VCaP (cell line): ENCODE results near the gene B3GALT2.

Source experiments
- H3K27ac ChIP-seq: fragments of 450-650 bp; 2 replicates; pipeline ENCODE4 v1.5.1; 2017
- TF ChIP-seq, protein P1 (sequence below): fragments of 450-650 bp; conservative IDR thresholded peaks from 2 replicates; pipeline ENCODE4 v1.5.1; 2017; ENCODE audit warnings: mild to moderate bottlenecking, moderate library complexity

Gene B3GALT2

DNA sequence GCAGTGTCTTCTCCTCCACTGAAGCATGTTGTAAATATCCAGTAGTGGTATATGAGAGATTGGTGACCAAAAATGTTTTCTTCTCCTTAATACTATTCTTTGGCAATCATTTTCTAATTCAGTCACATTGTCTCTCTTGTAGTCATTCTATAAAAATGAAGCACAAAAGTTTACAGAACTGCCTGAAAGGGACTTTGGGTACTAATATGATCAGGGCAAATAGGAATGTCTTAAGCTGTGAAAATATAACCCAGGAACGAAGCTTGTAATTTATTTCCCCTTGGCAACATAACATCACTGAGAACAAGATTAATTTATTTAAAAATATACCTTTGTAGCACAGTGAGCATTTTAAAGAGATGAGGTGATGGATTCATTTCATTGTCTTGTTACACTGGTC is 4.9 kb downstream of the B3GALT2 start:
- H3K27ac ChIP-seq, result no peak overlapping the region
- TF ChIP-seq, protein P1, sequence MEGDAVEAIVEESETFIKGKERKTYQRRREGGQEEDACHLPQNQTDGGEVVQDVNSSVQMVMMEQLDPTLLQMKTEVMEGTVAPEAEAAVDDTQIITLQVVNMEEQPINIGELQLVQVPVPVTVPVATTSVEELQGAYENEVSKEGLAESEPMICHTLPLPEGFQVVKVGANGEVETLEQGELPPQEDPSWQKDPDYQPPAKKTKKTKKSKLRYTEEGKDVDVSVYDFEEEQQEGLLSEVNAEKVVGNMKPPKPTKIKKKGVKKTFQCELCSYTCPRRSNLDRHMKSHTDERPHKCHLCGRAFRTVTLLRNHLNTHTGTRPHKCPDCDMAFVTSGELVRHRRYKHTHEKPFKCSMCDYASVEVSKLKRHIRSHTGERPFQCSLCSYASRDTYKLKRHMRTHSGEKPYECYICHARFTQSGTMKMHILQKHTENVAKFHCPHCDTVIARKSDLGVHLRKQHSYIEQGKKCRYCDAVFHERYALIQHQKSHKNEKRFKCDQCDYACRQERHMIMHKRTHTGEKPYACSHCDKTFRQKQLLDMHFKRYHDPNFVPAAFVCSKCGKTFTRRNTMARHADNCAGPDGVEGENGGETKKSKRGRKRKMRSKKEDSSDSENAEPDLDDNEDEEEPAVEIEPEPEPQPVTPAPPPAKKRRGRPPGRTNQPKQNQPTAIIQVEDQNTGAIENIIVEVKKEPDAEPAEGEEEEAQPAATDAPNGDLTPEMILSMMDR, result no peak

DNA sequence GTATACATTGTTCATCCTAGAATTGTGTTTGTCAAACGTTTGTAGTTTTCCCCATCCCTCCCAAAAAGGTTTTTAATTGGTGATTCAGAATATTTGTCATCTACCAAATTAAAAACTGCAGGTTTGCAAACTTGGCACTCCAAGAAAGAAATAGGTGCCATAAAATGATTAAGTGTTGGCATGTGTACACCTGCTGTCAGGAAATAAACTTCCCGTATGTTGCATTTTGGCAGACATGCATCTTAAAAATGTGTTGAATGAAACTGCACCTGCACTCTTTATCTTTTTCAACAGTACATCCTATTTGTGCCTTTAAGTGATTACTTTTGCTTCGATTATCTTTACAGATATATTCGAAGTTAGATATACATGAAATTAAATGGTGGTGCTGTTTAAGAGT is 7.3 kb downstream of the B3GALT2 start:
- H3K27ac ChIP-seq, result peak overlapping the region; percentile 1; the same call in 1 of the 2 replicates
- TF ChIP-seq, protein P1, result no peak

DNA sequence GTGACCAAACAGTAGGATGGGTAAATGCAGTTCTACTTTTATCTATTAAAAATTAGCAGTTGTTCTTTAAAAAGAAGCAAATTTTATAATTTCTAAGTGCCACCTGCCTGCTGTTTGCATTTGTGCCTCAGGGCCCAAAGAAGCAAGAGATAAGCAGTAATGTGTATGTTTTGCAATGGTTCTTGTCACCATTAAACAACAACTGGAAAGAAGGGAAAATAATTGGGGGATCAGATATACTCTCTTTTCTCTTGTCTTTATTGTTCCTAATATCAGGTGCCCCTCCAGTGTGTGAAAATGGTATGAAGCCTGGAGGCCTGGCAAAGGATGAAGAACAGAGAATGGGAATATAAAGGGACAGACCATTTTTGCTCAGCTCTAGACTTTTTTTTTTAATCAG is 9.6 kb downstream of the B3GALT2 start:
- TF ChIP-seq, protein P1, result no peak
- H3K27ac ChIP-seq, result no peak overlapping the region

DNA sequence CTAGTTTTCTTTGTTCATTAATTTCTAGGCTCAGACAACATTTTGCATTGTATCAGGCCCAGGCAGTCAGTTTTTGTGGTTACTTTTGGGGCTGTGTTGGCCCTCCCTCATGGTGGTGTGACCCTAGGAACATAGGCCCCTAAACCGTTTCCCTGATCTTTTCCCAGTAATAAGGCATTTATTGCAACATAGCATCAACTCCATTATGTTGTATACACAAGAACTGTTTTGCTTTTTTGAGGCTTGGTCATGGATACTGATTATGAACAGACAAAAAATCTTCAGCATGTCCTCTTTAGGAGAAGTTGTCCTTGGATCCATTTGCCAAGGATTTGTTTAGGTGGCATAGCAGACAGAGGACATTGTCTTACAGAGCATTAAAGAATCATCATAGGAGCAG is 10.3 kb downstream of the B3GALT2 start:
- TF ChIP-seq, protein P1, result no peak
- H3K27ac ChIP-seq, result no peak overlapping the region

DNA sequence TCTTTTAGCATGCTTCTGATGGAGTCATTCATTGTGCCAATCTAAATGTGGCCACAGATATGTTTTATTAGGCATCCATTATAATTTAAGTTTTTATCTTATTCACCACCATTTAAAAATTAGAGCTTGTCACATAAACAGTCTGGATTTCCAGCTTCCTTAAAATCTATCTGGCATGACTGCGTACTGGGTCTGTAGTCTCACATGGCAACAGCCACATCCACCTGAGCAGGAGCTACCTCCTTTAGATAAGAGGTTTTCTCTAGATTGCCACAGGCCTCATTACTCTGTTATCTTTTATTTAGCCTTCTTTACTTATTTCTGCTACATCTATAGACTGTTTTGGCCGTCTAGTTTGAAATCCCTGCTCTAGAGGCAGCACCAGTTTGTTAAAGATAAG is 29.1 kb downstream of the B3GALT2 start:
- TF ChIP-seq, protein P1, result no peak

DNA sequence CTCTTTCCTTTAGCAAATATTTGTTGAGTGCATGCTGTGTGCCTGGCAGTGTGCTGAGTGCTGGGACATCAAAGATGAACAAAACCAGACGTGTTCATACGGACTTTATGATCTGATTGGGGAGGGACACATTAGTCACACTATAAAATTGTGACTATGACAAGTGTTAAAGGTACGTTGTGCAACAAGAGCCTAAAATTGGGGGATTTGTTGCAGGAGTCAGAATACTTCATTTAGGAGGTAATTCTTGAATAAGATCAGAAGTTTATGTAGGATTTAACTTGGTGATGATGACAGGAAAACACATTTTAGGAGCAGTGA is 29.6 kb downstream of the B3GALT2 start:
- TF ChIP-seq, protein P1, result no peak
- H3K27ac ChIP-seq, result no peak overlapping the region

More for the DNA sequence above, 29.1 kb downstream of the B3GALT2 start:
- no peak overlapping the region for H3K27ac ChIP-seq

DNA sequence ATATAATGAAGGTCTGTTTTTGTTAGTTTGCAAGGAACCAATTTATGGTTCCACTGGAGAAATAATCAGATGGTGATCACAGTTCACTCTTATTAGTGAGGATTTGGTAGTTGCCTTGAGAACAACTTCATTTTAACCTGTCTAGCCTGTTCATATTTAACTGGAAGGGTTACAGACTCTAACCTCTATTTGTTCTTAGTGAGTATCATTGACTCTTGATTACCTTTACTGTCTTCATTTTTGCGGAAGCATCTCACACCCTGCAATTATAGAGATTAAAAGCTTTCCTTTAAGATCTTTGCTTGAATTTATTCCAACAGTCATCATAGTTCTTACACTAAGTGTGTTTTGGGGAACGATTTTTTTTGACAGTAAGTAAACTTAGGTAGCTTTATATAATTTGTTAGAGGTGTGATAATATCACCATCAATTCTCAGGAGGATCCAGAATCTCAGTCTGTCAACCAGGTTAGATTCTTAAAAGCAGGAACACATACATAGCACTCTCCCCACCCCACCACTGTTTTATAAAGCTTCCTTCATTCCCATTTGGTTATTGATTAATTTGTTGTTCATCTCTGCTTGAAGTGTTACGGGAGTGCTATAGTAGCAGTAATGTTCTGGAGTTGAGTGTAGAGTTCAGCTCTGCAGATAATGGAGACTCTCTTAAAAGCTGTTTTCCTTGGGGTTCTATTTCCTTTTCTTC is 30.1 kb downstream of the B3GALT2 start:
- TF ChIP-seq, protein P1, result no peak
- no peak overlapping the region for H3K27ac ChIP-seq
